Measurements from ENCODE around the gene EXOC3. TPM values are rescaled to one million over a fixed set of nuclear protein-coding genes. Genes with fewer than 3 reads are reported as not detected.
"Not testable (repeated sequence)": the region's sequence is repeated elsewhere in the genome, so short reads cannot be mapped to it uniquely, and the experiment has no call there.

The EXOC3 gene
- total and polyA plus RNA-seq, 7 donors = 18.6 to 68.7 (median 48.2) TPM

- Histone ChIP-seq H3K36me3 (peaks cover 0 to 4% (median 0%) of the 10 kb centered on the region in 4 donors), H3K4me3 (peak overlapping the region; percentile 60 to 99 (median 88)), H3K4me1 (peaks cover 0 to 31% (median 23%) of the 10 kb centered on the region in 4 donors), H3K27ac (peak overlapping the region; percentile 79 to 83 (median 80)), H3K27me3 (peaks cover 22 to 33% (median 30%) of the 10 kb centered on the region in 3 donors), H3K9me3 (no peaks in the 10 kb centered on the region)
- no peak for TF ChIP-seq EP300 (IDR thresholded peaks at IDR 0.05)
- peak; percentile 65 to 81 (median 76) for TF ChIP-seq POLR2AphosphoS5 (IDR thresholded peaks at IDR 0.05)
- intact Hi-C loops (cut with DNase I) = loop anchor here (1.0 to 10.0 kb wide), 2 partner anchors 30 to 142 kb away; partner anchors contain the start of genes CEP72 and EXOC3
- peak; percentile 90 for DNase-seq
- 0 to 1% methylated on average over 137 of the region's 137 CpGs for WGBS, 2 donors
Observed at GRCh38 chr5:472656-473550, 29.9 kb downstream of the EXOC3 start.

- peak overlapping the region; percentile 60 to 99 (median 88) for H3K4me3 ChIP-seq
- peaks cover 0 to 3% (median 0%) of the 10 kb centered on the region in 4 donors for H3K36me3 ChIP-seq
- peak overlapping the region; percentile 61 to 83 (median 78) for H3K27ac ChIP-seq
- no peaks in the 10 kb centered on the region for H3K9me3 ChIP-seq
- TF ChIP-seq POLR2A (IDR thresholded peaks at IDR 0.05) = no peak
- TF ChIP-seq, protein P1, sequence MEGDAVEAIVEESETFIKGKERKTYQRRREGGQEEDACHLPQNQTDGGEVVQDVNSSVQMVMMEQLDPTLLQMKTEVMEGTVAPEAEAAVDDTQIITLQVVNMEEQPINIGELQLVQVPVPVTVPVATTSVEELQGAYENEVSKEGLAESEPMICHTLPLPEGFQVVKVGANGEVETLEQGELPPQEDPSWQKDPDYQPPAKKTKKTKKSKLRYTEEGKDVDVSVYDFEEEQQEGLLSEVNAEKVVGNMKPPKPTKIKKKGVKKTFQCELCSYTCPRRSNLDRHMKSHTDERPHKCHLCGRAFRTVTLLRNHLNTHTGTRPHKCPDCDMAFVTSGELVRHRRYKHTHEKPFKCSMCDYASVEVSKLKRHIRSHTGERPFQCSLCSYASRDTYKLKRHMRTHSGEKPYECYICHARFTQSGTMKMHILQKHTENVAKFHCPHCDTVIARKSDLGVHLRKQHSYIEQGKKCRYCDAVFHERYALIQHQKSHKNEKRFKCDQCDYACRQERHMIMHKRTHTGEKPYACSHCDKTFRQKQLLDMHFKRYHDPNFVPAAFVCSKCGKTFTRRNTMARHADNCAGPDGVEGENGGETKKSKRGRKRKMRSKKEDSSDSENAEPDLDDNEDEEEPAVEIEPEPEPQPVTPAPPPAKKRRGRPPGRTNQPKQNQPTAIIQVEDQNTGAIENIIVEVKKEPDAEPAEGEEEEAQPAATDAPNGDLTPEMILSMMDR (IDR thresholded peaks at IDR 0.05) = peak in 1 of 4 experiments; percentile 8
- 0 to 1% methylated on average over 44 of the region's 44 CpGs for WGBS, 2 donors
- intact Hi-C loops (cut with DNase I) = loop anchor here (10.0 kb wide), 1 partner anchor 141 kb away; the partner anchor contains the start of gene CEP72
- peaks cover 22 to 40% (median 37%) of the 10 kb centered on the region in 3 donors for H3K27me3 ChIP-seq
- H3K4me1 ChIP-seq = peaks cover 0 to 31% (median 23%) of the 10 kb centered on the region in 4 donors
- peak; percentile 74 for DNase-seq
Observed at GRCh38 chr5:473551-474192, 30.7 kb downstream of the EXOC3 start.

GRCh38 chr5:474232-474839, 31.4 kb downstream of the EXOC3 start:
- Histone ChIP-seq H3K4me1 (peaks cover 0 to 31% (median 23%) of the 10 kb centered on the region in 4 donors), H3K4me3 (peak overlapping the region in 3 of 4 donors; percentile 84 to 99 (median 93)), H3K27me3 (peaks cover 22 to 47% (median 44%) of the 10 kb centered on the region in 3 donors)
- not testable (repeated sequence) for H3K9me3 ChIP-seq, DNase-seq, H3K36me3 ChIP-seq, H3K27ac ChIP-seq
- WGBS, 2 donors = 2 to 3% methylated on average over 14 to 15 of the region's 50 CpGs
- intact Hi-C loops (cut with DNase I) = loop anchor here (10.0 kb wide), 1 partner anchor 140 kb away; the partner anchor contains the start of gene CEP72

- 7 to 20% methylated on average over 50 of the region's 50 CpGs for WGBS, 2 donors
- Histone ChIP-seq H3K4me3 (peak overlapping the region in 2 of 4 donors; percentile 35 to 93), H3K9me3 (no peaks in the 10 kb centered on the region), H3K27me3 (peaks cover 22 to 54% (median 51%) of the 10 kb centered on the region in 3 donors), H3K27ac (no peak overlapping the region), H3K4me1 (peaks cover 0 to 31% (median 23%) of the 10 kb centered on the region in 4 donors), H3K36me3 (no peaks in the 10 kb centered on the region)
- peak; percentile 69 for DNase-seq
- TF ChIP-seq POLR2AphosphoS5 (IDR thresholded peaks at IDR 0.05) = no peak
- no peak for TF ChIP-seq POLR2A (IDR thresholded peaks at IDR 0.05)
- no peak for TF ChIP-seq EP300 (IDR thresholded peaks at IDR 0.05)
- TF ChIP-seq, protein P1 (IDR thresholded peaks at IDR 0.05) = no peak
- intact Hi-C loops (cut with DNase I) = loop anchor here (10.0 kb wide), 1 partner anchor 140 kb away; the partner anchor contains the start of gene CEP72
Observed at GRCh38 chr5:474840-475661, 32.1 kb downstream of the EXOC3 start.

GRCh38 chr5:475704-476101, 32.7 kb downstream of the EXOC3 start:
- H3K9me3 ChIP-seq = no peaks in the 10 kb centered on the region
- 35 to 68% methylated on average over 8 of the region's 8 CpGs for WGBS, 2 donors
- intact Hi-C loops (cut with DNase I) = loop anchor here (10.0 kb wide), 1 partner anchor 139 kb away; the partner anchor contains the start of gene CEP72
- TF ChIP-seq POLR2A (IDR thresholded peaks at IDR 0.05) (no peak), EP300 (IDR thresholded peaks at IDR 0.05) (no peak), POLR2AphosphoS5 (IDR thresholded peaks at IDR 0.05) (no peak)
- TF ChIP-seq, protein P1 (IDR thresholded peaks at IDR 0.05) = no peak
- peak; percentile 53 for DNase-seq
- H3K27me3 ChIP-seq = peaks cover 26 to 61% (median 57%) of the 10 kb centered on the region in 3 donors
- H3K36me3 ChIP-seq = no peaks in the 10 kb centered on the region
- H3K27ac ChIP-seq = no peak overlapping the region
- peaks cover 0 to 30% (median 23%) of the 10 kb centered on the region in 4 donors for H3K4me1 ChIP-seq
- no peak overlapping the region for H3K4me3 ChIP-seq

Measured in sigmoid colon (tissue), 7 donors.